ENCODE measurements around the gene CLEC16A.

Gene CLEC16A

DNA sequence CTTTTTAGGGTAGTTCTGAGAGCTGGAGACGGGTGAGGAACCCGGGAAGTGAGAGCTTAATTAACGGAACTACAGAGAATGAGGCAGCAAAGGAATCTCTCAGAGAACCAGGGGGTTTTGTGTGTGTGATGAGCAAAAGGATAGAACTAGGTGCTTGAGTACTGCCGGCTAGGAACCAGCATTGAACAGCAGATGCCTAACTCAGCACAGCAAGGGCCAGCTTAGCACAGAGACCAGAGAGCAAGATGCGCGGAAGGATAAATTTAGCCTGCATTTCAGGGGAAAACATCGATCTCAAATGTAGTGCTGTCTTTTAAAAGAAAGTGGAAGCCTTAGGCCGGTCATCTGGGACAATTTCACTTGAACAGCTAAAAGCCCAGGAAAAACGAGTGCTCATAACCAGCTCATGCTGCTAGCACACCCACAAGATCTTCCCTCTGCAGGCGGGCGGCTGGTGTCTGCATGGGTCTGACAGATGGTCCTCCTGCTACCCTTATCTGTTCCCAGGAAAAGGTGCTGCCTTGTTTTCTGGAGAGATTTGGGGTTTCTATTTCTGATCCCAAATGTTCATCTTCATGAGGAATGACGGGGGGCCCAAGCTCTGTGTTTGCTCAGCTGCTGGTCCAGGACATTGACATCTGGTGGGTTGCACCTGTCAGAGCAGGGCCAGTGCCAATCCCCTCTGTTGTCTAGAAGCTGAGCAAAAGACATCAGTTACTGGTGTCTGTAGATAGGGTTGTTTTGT is 207.7 kb downstream of the CLEC16A start:
- no peak overlapping the region for H3K4me3 ChIP-seq (replicated peaks; ENCODE audit: insufficient read depth, low read length)
- no peaks in the 10 kb centered on the region for H3K27me3 ChIP-seq (ENCODE audit: insufficient read depth, poor library complexity, severe bottlenecking)
- no peak overlapping the region for H3K27ac ChIP-seq (replicated peaks)
- TF ChIP-seq SPI1 (IDR thresholded peaks at IDR 0.05; ENCODE audit: borderline replicate concordance, low read depth) (no peak), POLR2AphosphoS5 (IDR thresholded peaks at IDR 0.05; ENCODE audit: low read depth) (no peak), GABPA (IDR thresholded peaks at IDR 0.05; ENCODE audit: low read depth) (no peak)
- TF ChIP-seq, protein P1, sequence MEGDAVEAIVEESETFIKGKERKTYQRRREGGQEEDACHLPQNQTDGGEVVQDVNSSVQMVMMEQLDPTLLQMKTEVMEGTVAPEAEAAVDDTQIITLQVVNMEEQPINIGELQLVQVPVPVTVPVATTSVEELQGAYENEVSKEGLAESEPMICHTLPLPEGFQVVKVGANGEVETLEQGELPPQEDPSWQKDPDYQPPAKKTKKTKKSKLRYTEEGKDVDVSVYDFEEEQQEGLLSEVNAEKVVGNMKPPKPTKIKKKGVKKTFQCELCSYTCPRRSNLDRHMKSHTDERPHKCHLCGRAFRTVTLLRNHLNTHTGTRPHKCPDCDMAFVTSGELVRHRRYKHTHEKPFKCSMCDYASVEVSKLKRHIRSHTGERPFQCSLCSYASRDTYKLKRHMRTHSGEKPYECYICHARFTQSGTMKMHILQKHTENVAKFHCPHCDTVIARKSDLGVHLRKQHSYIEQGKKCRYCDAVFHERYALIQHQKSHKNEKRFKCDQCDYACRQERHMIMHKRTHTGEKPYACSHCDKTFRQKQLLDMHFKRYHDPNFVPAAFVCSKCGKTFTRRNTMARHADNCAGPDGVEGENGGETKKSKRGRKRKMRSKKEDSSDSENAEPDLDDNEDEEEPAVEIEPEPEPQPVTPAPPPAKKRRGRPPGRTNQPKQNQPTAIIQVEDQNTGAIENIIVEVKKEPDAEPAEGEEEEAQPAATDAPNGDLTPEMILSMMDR (IDR thresholded peaks at IDR 0.05; ENCODE audit: insufficient read depth, low read length): no peak
- TF ChIP-seq, protein P2, sequence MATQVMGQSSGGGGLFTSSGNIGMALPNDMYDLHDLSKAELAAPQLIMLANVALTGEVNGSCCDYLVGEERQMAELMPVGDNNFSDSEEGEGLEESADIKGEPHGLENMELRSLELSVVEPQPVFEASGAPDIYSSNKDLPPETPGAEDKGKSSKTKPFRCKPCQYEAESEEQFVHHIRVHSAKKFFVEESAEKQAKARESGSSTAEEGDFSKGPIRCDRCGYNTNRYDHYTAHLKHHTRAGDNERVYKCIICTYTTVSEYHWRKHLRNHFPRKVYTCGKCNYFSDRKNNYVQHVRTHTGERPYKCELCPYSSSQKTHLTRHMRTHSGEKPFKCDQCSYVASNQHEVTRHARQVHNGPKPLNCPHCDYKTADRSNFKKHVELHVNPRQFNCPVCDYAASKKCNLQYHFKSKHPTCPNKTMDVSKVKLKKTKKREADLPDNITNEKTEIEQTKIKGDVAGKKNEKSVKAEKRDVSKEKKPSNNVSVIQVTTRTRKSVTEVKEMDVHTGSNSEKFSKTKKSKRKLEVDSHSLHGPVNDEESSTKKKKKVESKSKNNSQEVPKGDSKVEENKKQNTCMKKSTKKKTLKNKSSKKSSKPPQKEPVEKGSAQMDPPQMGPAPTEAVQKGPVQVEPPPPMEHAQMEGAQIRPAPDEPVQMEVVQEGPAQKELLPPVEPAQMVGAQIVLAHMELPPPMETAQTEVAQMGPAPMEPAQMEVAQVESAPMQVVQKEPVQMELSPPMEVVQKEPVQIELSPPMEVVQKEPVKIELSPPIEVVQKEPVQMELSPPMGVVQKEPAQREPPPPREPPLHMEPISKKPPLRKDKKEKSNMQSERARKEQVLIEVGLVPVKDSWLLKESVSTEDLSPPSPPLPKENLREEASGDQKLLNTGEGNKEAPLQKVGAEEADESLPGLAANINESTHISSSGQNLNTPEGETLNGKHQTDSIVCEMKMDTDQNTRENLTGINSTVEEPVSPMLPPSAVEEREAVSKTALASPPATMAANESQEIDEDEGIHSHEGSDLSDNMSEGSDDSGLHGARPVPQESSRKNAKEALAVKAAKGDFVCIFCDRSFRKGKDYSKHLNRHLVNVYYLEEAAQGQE (IDR thresholded peaks at IDR 0.05; ENCODE audit: insufficient replicate concordance, low read depth): no peak
- DNase-seq (ENCODE audit: low read depth in 1 of 2, low spot score in 1 of 2): no peak

DNA sequence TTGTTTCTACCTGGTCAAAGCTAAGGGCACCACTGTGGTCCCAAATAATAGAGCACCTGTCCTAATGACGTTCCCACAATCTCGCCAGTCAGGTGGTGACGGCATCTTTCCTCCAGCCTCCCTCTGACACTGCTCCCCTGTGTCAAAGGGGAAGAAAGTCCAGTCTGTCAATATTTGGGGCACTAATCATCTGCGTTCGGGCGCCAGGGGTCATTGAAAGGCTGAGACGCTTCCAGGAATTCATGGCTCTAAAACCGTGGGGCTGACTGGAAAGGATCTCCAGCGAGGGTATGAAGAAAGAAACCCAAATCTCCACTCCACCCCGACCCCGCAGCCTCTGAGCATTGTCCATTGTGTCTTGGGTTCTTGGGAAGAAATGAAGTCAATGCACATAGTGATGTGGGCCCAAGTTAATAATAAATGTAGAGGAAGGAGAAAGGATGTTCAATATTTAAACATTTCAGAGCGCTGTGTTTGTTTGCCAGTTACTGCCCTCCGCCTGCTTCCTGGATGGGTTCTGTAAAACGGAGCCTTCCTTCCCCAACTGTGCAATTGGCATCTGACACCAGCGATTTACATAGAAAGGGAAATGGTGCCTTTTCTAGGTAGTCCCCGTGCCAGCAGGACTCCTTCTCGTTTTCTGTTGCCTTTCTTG is 208.4 kb downstream of the CLEC16A start:
- no peak overlapping the region for H3K27ac ChIP-seq (replicated peaks)
- no peak for TF ChIP-seq SPI1 (IDR thresholded peaks at IDR 0.05; ENCODE audit: borderline replicate concordance, low read depth)
- no peak for TF ChIP-seq GABPA (IDR thresholded peaks at IDR 0.05; ENCODE audit: low read depth)
- TF ChIP-seq POLR2AphosphoS5 (IDR thresholded peaks at IDR 0.05; ENCODE audit: low read depth): no peak
- TF ChIP-seq, protein P2 (IDR thresholded peaks at IDR 0.05; ENCODE audit: insufficient replicate concordance, low read depth): no peak
- DNase-seq (ENCODE audit: low read depth in 1 of 2, low spot score in 1 of 2): peak in 1 of 2 experiments; percentile 36
- H3K27me3 ChIP-seq (ENCODE audit: insufficient read depth, poor library complexity, severe bottlenecking): no peaks in the 10 kb centered on the region
- no peak overlapping the region for H3K4me3 ChIP-seq (replicated peaks; ENCODE audit: insufficient read depth, low read length)

DNA sequence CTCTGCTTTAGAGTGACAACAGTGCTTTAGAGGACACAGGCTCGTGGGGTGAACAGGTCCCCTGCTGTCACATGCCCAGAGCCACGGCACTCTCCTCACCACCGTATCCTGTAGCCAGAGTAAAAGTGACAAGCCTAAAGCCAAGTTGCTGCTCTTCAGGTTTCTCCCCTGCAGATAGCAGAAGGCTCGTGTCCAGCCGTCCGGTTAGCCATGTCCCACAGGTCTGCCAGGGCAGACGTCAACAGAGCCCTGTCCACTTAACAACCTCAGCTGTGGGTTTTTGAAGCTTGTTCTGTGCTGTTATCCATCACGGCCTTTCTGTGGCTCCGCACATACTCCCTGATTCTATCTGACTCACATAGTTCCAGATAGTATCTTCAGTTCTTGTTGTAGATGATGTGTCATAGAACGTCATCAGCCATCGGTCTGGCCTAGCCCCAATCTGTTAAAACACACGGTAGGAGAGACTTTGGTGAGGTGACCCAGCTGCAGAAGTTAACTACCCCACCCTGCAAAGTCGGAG is 211.0 kb downstream of the CLEC16A start:
- no peak overlapping the region for H3K27ac ChIP-seq (replicated peaks)
- H3K4me3 ChIP-seq (replicated peaks; ENCODE audit: insufficient read depth, low read length): no peak overlapping the region
- TF ChIP-seq SPI1 (IDR thresholded peaks at IDR 0.05; ENCODE audit: borderline replicate concordance, low read depth) (no peak), GABPA (IDR thresholded peaks at IDR 0.05; ENCODE audit: low read depth) (no peak), POLR2AphosphoS5 (IDR thresholded peaks at IDR 0.05; ENCODE audit: low read depth) (no peak)
- TF ChIP-seq, protein P1 (IDR thresholded peaks at IDR 0.05; ENCODE audit: insufficient read depth, low read length): no peak
- TF ChIP-seq, protein P2 (IDR thresholded peaks at IDR 0.05; ENCODE audit: insufficient replicate concordance, low read depth): no peak
- no peaks in the 10 kb centered on the region for H3K27me3 ChIP-seq (ENCODE audit: insufficient read depth, poor library complexity, severe bottlenecking)
- DNase-seq (ENCODE audit: low read depth in 1 of 2, low spot score in 1 of 2): no peak

Measured in HL-60 (cell line).